HL-60/S4 treated with phorbol 12-myristate 13-acetate at 8.2 ng/mL for 4 days and 3 days (cell line): ENCODE measurements around the gene SERPINE3.

Source experiments
- in situ Hi-C: fragments of 300-500 bp; cut with MboI; formaldehyde crosslinking; loops from 2 replicates; pipeline ENCODE4 v1.15.0; 2022; ENCODE audit warnings: low sequenced_read_pairs

SERPINE3 gene

DNA sequence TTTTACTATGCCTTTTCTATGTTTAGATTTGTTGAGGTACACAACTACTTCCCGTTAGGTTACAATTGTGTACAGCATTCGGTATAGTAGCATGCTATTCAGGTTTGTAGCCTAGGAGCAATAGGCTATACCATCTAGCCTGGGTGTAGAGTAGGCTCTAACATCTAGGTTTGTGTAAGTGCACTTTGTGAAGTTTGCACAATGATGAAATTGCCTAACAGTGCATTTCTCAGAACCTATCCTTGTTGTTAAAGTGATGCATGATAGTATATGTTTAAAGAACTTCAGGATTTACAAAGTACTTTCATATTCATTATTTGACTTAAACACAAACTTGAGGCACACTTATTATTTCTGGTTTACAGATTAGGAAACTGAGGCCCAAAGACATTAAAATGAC, 11.5 kb upstream of the SERPINE3 start:
- in situ Hi-C loops = no loop called here

DNA sequence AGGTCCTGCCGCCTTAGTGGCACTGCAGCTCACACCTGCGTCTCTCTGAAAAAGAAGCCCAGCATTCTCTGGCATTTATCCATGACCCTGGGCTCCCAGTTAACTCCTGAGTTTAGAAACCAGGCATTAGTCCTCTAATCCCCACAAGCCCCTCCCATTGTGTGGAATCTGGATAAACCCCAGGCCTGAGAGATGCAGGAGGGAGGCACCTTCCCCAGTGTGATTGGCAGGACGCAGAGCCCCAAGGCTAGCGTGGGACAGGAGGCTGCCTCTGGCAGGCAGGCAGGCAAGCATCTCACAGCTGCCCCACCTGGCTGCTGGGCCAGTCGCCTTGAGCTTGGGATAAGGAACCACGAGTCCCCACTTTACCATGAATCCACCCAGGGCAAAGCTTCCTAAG, 11.0 kb upstream of the SERPINE3 start:
- in situ Hi-C loops = no loop called here

DNA sequence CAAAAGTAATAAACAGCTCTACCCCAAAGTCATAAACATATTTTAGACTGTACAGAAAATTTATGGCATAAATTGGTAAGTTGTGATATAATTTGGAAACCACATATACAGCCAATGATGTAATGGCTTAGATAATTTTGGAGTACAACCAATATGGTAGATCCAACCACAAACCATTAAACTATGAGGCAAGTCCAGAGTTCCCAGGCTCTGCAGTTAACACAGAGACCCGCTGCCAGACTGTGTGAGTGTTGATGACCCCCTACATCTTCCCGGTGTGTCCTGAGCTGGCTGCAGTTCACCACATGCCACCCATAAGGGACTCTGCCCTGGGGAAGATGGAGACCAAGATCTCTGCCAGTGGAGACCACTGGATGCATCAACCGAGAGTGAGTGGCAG, 9.9 kb upstream of the SERPINE3 start:
- in situ Hi-C loops = no loop called here

DNA sequence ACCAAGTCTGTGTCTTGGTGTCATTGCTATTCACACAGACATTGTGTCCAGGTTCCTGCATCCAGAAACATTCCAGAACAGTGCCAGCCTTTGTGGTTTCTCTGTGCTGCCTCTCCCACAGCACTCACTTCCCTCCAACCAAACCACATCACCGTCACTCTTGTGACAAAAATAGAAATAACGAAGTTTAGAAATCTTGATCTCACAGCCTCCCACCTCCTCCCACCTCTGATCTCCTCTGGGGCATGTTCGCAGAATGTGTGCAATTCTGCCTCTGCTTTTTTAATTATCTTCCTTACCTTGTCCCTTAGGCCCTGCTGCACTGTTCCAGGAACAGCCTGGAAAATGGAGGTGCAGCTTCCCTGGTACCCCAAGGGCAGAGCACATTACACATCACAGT, 8.7 kb upstream of the SERPINE3 start:
- in situ Hi-C loops = no loop called here

DNA sequence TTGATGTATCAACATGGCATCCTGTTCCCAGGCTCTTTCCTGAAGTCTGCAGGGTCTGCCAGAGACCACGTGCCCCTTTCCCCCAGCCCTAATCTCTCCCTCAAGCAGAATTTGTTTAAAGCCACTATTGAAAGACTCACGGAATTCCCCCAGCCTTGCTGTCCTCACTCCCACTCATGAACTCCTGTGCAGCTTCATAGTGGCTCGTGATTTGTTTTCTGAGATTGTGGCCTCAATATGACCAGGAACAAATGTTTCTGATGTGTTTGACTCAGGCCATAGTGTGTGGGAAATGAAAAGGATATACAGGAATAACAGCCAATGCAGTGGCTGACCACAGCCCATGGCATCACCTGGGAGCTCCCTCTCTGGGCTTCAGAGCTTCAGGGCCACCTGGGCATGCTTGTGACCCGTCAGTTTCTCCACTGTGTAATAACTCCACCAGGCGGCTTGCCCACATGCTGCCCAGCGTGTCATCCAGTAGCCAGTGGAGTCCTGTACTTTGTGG, 8.1 kb upstream of the SERPINE3 start:
- in situ Hi-C loops = no loop called here

DNA sequence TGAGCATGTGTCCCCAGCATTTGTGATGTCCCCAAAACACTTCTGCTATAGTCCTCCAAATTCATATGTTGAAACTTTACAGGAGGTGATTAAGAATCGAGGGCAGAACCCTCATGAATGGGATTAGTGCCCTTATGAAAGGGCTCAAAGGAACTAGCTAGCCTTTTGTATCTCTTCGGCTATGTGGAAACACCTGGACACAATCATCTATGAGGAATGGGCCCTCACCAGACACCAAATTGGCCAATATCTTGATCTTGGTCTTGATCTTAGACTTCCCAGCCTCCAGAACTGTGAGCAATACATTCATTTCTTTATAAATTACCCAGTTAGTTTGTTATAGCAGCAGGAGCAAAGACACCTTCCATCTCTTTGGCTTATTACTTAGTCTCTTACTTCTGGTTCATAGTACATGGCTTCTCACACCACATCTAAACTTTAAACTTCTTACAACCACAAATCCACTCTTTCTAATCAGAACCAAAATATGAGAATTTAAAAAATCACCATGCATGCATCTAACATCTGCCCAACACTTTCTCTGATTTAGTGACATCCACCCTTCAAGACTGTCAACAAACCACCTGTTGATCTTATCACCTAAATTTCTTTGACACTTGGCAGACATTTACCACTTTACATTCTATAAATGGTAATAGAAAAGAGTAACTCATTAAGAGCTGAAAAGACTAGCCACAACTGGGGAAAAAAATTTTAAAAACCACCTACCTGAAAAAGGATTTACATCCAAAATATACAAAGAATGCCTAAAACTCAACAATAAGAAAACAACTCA, 6.7 kb upstream of the SERPINE3 start:
- in situ Hi-C loops = no loop called here

DNA sequence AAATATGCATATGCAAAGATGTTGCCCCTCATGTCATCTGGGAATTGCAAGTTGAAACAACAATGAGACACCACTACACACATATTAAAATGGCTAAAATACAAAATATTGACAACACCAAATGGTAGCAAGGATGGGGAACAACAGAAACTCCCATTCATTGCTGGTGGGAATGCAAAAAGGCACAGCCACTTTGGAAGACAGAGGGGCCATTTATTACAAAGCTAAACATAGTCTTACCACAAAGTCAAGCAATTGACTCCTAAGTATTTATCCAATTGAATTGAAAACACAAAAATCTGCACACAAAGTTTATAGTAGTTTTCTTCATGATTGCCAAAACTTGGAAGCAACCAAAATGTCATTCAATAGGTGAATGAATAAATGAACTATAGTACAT, 6.1 kb upstream of the SERPINE3 start:
- in situ Hi-C loops = no loop called here

DNA sequence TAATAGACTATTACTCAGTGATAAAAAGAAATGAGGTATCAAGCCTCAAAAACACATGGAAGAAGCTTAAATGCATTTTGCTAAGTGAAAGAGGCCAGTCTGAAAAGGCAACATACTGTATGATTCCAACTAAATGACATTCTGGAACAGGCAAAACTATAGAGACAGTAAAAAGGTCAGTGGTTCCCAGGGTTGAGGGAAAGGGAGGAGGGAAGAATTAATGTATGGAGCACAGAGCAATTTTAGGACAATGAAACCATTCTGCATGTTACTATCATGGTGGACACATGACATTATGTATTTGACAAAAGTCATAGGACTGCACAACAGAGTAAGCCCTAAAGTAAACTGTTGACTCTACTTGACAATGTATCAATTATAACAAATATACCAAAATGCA, 5.7 kb upstream of the SERPINE3 start:
- in situ Hi-C loops = no loop called here

DNA sequence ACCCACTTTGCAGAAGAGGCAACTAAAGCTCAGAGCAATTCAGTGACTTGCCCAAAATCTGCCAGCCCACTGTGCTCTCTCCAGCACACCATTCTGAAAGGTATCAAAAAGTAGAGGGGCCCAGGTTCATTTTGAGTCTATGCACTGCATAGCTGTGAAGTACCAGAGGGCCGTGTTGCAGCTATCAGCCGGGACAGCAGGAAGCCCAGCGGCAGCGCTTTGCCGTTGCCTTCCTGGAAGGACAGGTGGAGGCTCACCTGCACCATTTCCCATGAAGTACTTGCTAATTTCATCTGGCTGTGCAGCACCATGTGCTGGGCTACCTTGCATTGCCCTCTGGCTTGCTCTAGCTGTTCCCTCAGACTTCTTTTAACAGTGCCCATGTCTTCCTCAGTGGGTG, 2.7 kb upstream of the SERPINE3 start:
- in situ Hi-C loops = no loop called here

DNA sequence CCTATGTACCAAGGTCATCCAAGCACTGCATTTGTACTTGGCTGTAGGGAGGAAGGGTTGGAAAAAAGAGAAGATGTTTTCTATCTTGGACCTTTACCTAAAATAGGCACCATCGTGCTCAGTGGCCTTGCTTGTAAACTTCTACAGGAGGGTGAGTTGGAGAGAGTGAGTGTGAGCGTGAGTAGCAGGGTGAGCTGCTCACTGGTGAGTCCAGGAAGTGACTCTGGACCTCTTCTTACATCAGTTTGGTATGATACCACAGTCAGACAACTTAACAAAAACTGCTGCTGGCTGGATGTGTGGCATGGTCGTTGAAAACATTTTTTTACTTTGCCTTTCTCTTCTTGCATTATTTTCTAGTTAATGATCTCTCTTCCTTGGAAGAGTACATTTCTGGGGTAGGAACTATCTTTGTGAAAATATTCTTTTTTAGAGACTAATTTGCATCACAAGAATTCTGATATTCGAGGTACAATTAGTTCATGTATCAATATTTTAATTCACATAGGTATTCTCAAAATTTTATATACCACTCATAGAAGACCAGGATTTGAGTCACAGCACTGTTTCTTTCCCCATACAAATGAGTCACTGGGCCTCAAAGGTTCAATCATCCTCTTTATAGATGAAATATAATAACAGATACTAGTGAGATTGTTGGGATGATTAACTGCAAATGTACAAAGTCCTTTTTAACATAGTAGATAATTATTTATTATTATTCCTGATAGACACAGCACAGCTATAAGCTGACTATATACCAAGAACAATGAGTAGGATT, 651 bp downstream of the SERPINE3 start:
- in situ Hi-C loops = no loop called here

DNA sequence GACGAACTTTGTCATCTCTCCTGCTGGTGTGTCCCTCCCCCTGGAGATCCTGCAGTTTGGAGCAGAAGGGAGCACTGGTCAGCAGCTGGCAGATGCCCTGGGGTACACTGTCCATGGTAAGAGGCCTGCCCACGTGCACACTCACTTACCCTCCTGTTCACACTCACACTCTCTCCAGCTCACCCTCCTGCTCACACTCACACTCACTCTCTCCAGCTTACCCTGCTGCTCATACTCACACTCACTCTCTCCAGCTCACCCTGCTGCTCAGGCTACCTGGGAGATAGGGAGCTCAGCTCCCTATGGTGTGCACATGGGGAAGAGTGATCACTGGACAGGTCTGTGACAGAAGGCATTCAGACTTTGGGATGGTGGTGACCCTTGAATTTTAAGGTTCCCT, 1.7 kb downstream of the SERPINE3 start:
- in situ Hi-C loops = no loop called here

DNA sequence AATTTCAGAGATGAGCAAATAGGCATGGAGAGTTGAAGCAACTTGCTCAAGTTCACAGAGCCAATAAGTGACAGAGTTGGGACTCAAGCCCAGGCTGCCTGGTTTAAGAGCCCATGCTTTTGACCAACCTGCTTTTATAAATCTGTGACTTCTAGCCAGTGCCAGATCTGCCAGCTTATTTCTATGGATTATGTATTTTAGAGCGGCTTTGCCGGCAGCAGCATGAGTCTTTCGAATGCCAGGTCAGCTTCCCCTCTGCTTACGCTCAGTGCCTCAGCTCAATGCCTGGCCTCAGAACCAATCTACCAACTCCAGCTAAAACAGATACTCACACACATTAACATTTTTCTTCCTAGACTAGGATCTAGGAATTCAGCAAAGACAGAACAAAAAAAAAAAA, 2.3 kb downstream of the SERPINE3 start:
- in situ Hi-C loops = no loop called here

DNA sequence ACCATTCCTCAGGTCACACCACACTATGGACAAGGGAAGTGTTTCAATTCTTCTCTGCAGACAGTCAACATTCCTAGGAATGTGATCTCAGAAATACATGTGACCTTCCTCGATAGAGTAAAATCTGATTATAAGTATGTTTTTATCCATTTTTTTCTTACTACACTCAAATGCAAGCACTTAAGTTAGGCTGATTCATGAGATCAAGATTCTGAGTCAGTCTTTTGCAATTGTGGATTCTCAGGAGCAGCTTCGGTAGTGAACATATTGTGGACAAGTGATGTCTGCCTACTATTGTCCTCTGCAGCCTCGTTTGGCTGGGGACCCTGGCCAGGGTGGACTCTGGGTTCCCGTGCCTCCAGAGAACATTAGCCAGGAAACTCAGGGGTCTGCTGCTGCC, 3.2 kb downstream of the SERPINE3 start:
- in situ Hi-C loops = no loop called here

DNA sequence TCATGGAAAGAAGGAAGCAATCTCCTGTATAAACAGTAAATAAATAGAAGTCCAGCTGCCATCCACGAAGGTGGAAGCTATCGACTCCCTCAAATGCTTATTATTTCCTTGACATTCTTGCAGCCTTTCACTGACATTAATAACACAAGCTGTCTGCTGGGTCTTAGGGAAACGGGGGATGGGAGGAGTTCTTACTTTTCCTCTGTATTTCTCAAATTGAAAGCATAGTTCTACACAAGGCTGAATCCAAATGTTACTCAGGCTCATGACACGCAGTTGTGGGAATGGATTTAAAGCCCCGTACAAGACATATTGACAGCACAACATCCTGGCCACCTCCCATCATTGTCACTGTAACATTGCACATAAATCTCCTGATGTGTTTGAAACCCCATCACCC, 4.0 kb downstream of the SERPINE3 start:
- in situ Hi-C loops = no loop called here

DNA sequence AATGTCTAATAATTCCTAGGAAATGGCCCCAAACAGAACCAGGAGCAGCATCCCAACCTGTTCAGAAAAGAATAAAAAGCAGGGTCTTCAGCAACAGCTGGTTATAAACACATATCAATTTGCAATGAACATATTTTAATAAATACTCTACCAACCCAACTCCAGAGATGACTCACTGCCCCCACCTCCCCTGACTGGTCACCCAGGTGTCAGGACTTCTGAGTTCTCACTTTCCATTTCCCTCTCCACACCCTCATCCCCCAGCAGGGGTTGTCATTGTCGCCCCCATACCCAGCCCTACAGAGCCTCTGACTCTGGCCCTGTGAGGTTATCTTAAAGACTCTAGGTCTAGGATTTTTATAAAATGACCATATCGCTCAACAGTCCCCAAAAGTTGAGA, 6.9 kb downstream of the SERPINE3 start:
- in situ Hi-C loops = no loop called here

DNA sequence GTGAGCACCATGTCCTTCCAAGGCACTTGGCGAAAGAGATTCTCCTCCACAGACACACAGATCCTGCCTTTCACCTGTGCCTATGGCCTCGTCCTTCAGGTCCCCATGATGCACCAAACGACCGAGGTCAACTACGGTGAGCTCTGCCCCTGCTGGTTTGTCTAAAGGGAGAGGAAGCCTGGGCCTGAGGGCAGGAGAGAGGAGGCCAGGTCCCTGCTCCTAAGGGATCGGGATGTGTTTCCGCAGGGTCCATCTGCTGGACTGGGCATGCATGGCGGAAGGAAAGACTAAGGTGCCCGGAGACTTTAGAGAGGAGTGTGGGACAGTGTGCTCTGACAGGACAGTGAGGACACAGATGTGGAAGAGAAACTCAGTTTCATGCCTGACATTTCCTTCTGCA, 7.6 kb downstream of the SERPINE3 start:
- in situ Hi-C loops = no loop called here

DNA sequence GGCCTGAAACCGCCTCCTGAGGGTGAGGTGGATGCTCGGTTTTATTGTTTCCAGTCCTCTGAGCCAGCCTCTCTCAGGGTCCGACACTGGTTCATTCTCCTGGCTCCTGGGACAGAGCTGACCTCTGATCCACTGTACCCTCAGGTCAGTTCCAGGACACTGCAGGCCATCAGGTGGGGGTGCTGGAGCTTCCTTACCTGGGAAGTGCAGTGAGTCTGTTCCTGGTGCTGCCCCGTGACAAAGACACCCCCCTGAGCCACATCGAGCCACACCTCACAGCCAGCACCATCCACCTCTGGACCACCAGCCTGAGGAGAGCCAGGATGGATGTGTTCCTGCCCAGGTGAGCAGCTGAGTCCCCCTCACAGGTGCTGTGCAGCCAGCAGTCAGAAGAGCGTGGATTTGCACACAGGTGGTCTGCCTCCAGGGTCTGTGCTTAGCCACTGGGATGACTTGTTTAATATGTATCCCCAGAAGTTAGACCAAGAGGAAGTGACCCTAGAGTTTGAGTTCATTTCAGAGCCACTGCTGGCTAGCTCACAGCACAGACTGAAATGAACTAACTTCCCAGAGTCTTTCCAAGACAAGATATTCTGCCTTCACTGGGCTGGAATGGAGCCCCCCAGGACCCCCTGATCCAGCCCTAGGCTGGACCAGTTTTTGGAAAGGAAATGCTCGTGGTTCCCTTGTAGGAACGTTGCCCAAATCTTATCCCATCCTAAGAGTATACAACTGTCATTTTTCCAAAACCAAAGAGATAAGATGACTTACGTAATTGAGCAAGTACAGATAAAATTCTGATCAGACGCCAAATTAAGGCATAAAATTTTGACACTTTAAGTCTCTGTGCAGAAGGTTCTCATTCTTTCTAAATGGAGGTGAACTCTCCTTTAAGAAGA, 8.8 kb downstream of the SERPINE3 start:
- in situ Hi-C loops = no loop called here

DNA sequence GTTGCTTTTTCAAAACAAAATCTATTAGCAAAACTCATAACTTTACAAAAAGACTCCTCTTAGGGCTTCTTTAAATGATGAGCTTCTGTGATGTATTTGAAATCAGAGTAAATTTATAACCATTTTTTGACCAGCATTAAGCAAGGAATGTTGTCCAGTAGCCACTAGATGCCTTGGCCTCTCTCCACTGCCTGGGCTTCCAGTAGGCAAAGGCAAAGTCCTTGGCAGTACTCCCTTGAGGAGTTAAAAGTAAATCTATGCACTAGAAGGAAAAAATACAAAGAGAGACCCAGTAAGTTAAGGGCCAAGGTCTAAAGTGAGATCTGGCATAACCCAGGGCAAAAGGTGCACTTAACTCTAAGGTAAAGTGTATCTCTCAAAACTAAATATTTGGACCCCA, 9.5 kb downstream of the SERPINE3 start:
- in situ Hi-C loops = no loop called here

DNA sequence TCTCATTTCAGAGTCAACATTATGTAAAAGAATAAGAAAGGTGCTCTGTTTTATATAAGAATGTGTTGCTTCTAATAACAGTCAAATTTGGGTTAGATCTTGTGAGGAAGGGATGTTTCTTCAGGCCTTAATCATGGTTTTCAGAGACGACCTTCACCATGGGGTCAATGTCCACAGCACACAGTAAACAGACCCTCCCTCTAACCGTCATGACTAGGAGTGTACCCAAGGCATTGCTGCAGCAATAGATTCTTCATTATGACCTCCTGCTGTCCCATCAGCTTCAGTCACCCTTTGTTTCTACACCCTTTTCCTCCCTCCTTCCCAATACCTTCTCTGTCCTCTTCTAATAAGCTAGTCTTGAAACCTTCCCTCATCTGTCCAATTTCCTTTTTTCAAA, 15.7 kb downstream of the SERPINE3 start:
- in situ Hi-C loops = no loop called here

DNA sequence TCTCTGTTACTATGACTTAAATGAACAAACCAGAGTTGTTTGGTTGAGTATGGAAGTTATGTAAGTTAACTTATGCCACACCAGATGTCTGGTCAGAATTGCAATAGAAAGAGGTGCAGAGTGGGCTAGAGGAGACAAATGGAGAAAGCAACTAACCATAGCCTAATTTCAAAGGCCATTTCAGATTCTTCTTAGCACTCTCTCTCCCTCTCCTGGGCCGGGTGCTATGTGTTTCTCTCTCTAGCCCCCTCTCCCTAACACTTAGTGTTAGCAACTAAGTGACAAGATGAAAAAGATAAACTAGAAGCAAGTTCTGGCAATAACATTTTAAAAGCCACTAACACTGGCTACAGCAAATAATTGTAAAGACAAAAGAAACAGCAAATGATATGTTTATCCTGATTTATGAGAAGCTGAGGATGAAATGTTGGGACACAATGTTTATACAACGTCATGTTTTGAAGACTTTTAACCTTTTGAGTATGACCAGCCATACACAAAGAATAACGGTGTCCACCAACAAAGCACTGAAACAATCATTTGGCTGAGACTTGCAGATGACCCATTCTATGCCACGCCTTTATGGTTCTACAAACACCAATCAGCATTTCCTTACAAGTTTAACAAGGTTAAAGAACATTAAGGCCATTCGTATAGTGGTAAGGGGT, 18.6 kb downstream of the SERPINE3 start:
- in situ Hi-C loops = no loop called here

DNA sequence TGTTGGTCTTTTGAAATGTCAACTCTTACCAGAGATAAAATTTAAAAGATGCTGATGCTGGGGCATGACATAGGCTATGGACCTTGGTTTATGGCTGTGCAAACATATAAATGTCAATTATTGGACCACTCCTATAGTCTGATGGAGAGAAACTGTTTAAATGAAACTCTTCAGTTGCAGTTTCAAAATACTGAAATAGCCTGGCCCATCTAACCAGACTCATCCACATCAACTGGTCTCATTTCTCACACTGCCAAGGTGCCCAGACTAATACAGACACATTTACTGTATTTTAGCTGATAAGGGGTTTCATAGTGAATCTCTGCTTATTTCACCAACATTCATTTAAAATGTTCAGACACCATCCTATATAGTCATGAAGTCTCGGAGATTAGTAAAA, 19.9 kb downstream of the SERPINE3 start:
- in situ Hi-C loops = no loop called here
